Calu3 (cell line): Measurements from ENCODE around the gene EMP2. TPM values are rescaled to one million over a fixed set of nuclear protein-coding genes. Genes with fewer than 3 reads are reported as not detected.
"Not testable (repeated sequence)": the region's sequence is repeated elsewhere in the genome, so short reads cannot be mapped to it uniquely, and the experiment has no call there.

Experiments used
- BruUV-seq: library from RNA; stranded (reverse); fragments of 400-500 nt; replicated peaks from 2 replicates; lab custom pipeline; 2021; lab: Mats Ljungman, UMichigan
- CTCF ChIA-PET: fragments of 300-600 bp; sonication (Branson Sonifier 250); formaldehyde crosslinking; loops from one replicate; lab custom pipeline; 2022; ENCODE audit warnings: antibody characterized with exemption; lab: Charles Lee
- DNase-seq: peaks from one replicate; pipeline ENCODE4 v3.0.0; 2022
- H3K27ac Mint-ChIP-seq: one replicate; pipeline ENCODE4 v1.8.0; 2022; ENCODE audit warnings: mixed read lengths; ENCODE audit not compliant: unreplicated experiment
- H3K27me3 Mint-ChIP-seq: one replicate; pipeline ENCODE4 v1.8.0; 2022; ENCODE audit warnings: mixed read lengths; ENCODE audit not compliant: unreplicated experiment
- H3K36me3 Mint-ChIP-seq: one replicate; pipeline ENCODE4 v1.8.0; 2022; ENCODE audit warnings: mild to moderate bottlenecking, moderate library complexity, mixed read lengths; ENCODE audit not compliant: insufficient read depth, unreplicated experiment
- H3K4me1 Mint-ChIP-seq: one replicate; pipeline ENCODE4 v1.8.0; 2022; ENCODE audit warnings: mild to moderate bottlenecking, low read depth, mixed read lengths; ENCODE audit not compliant: unreplicated experiment
- H3K4me3 Mint-ChIP-seq: one replicate; pipeline ENCODE4 v1.8.0; 2022; ENCODE audit warnings: mild to moderate bottlenecking, low read depth, moderate library complexity, mixed read lengths; ENCODE audit not compliant: unreplicated experiment
- H3K9me3 Mint-ChIP-seq: one replicate; pipeline ENCODE4 v1.8.0; 2022; ENCODE audit warnings: low read depth, mixed read lengths; ENCODE audit not compliant: unreplicated experiment
- intact Hi-C: fragments of 100-400 bp; cut with micrococcal nuclease; formaldehyde crosslinking; loops from one replicate; pipeline ENCODE4 v1.10.0; 2022; ENCODE audit not compliant: unreplicated experiment
- total RNA-seq: library from RNA; stranded (reverse); gene quantifications from 2 replicates; pipeline ENCODE4 v1.2.3, GENCODE V29; 2022
- TF ChIP-seq, protein P1 (sequence below): fragments of 200-600 bp; IDR thresholded peaks from one replicate; pipeline ENCODE4 v1.8.0; 2022; ENCODE audit warnings: antibody characterized with exemption; ENCODE audit not compliant: unreplicated experiment

EMP2 gene
- total RNA-seq, 1 experiment from 2014 or later = 73.9 TPM

GRCh38 chr16:10536814-10537389 is 43.5 kb downstream of the EMP2 start:
- Mint-ChIP-seq H3K27me3 (no peaks in the 10 kb centered on the region), H3K27ac (no peak overlapping the region), H3K36me3 (peaks cover 4% of the 10 kb centered on the region), H3K4me1 (peaks cover 18% of the 10 kb centered on the region), H3K4me3 (no peak overlapping the region), H3K9me3 (no peaks in the 10 kb centered on the region)
- intact Hi-C loops = no loop called here
- CTCF ChIA-PET = no interaction called here
- no peak for DNase-seq
- TF ChIP-seq, protein P1, sequence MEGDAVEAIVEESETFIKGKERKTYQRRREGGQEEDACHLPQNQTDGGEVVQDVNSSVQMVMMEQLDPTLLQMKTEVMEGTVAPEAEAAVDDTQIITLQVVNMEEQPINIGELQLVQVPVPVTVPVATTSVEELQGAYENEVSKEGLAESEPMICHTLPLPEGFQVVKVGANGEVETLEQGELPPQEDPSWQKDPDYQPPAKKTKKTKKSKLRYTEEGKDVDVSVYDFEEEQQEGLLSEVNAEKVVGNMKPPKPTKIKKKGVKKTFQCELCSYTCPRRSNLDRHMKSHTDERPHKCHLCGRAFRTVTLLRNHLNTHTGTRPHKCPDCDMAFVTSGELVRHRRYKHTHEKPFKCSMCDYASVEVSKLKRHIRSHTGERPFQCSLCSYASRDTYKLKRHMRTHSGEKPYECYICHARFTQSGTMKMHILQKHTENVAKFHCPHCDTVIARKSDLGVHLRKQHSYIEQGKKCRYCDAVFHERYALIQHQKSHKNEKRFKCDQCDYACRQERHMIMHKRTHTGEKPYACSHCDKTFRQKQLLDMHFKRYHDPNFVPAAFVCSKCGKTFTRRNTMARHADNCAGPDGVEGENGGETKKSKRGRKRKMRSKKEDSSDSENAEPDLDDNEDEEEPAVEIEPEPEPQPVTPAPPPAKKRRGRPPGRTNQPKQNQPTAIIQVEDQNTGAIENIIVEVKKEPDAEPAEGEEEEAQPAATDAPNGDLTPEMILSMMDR = no peak
- BruUV-seq = no TSS peak

DNA sequence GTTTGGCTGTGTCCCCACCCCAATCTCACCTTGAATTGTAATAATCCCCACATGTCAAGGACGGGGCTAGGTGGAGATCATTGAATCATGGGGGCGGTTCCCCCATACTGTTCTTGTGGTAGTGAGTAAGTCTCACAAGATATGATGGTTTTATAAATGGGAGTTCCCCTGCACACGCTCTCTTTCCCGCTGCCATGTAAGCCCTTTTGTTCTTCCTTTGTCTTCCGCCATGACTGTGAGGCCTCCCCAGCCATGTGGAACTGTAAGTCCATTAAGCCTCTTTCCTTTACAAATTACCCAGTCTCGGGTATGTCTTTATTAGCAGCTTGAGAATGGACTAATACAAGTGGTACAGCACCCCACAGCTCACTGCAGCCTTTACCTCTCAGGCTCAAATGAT is 44.1 kb downstream of the EMP2 start:
- H3K27me3 Mint-ChIP-seq, H3K9me3 Mint-ChIP-seq, H3K27ac Mint-ChIP-seq, intact Hi-C loops, H3K36me3 Mint-ChIP-seq, CTCF ChIA-PET, DNase-seq, BruUV-seq, H3K4me3 Mint-ChIP-seq: not testable (repeated sequence)
- H3K4me1 Mint-ChIP-seq = peaks cover 18% of the 10 kb centered on the region

DNA sequence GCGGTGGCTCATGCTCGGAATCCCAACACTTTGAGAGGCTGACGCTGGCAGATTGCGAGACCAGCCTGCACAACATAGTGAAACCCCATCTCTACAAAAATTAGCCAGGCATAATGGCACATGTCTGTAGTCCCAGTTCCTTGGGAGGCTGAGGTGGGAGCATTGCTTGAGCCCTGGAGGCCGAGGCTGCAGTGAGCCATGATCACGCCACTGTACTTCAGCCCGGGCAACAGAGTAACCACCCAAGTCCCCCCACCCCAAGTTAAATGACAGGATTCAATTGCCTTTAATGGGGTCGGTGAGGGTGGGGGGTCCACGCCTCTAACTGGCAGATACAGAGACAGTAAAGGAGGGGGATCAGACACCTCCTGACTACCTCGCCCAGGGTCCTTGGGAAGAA is 44.9 kb downstream of the EMP2 start:
- H3K27me3 Mint-ChIP-seq = no peaks in the 10 kb centered on the region
- no TSS peak for BruUV-seq
- TF ChIP-seq, protein P1 = no peak
- peaks cover 4% of the 10 kb centered on the region for H3K36me3 Mint-ChIP-seq
- no peak overlapping the region for H3K4me3 Mint-ChIP-seq
- intact Hi-C loops = no loop called here
- no peak overlapping the region for H3K27ac Mint-ChIP-seq
- CTCF ChIA-PET = no interaction called here
- no peak for DNase-seq
- peaks cover 18% of the 10 kb centered on the region for H3K4me1 Mint-ChIP-seq
- H3K9me3 Mint-ChIP-seq = no peaks in the 10 kb centered on the region

GRCh38 chr16:10534748-10535147 is 45.6 kb downstream of the EMP2 start:
- Mint-ChIP-seq H3K9me3 (no peaks in the 10 kb centered on the region), H3K27ac (no peak overlapping the region), H3K4me1 (peaks cover 17% of the 10 kb centered on the region), H3K27me3 (no peaks in the 10 kb centered on the region), H3K4me3 (no peak overlapping the region), H3K36me3 (peaks cover 4% of the 10 kb centered on the region)
- TF ChIP-seq, protein P1 = no peak
- no peak for DNase-seq
- intact Hi-C loops = no loop called here
- no TSS peak for BruUV-seq
- CTCF ChIA-PET = no interaction called here

DNA sequence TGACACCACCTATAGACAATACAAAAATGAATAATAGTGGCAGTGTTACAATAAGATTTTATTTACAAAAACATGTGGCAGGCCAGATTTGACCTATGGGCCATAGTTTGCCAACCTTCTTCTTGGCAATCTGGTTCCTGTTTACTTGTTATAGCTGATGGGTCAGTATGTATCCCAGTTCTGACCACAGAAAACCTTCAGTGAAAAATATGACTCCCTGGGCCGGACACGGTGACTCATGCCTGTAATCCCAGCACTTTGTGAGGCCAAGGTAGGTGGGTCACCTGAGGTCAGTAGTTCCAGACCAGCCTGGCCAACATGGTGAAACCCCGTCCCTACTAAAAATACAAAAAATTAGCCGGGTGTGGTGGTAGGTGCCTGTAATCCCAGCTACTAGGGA is 46.8 kb downstream of the EMP2 start:
- BruUV-seq, H3K27me3 Mint-ChIP-seq, H3K27ac Mint-ChIP-seq, intact Hi-C loops, H3K4me1 Mint-ChIP-seq, H3K36me3 Mint-ChIP-seq, H3K9me3 Mint-ChIP-seq, H3K4me3 Mint-ChIP-seq: not testable (repeated sequence)
- DNase-seq = peak; percentile 32
- CTCF ChIA-PET = interaction anchor here (0.6 kb wide), 1 partner anchor 41 kb away, joined by 3 read pairs; no protein-coding TSS in a partner anchor
